Daoy (cell line): Measurements from ENCODE around the gene DIP2C. TPM values are rescaled to one million over a fixed set of nuclear protein-coding genes. Genes with fewer than 3 reads are reported as not detected.
A peak's percentile ranks its signal among the peaks of the same experiment; 100 is the strongest.
"Not testable (repeated sequence)": the region's sequence is repeated elsewhere in the genome, so short reads cannot be mapped to it uniquely, and the experiment has no call there.

Source experiments
- DNase-seq: peaks from one replicate; pipeline ENCODE4 v3.0.0-alpha.2; 2015; ENCODE audit warnings: low read depth
- total RNA-seq: library from RNA; depleted of rRNA; stranded (reverse); fragments of >200 nt; shearing (Covaris generic); gene quantifications from 2 replicates; pipeline ENCODE4 v1.2.3, GENCODE V29; 2014

DIP2C gene
- total RNA-seq, 1 experiment from 2014 or later: 2.7 TPM

- no peak for DNase-seq
These were observed 411.5 kb downstream of the DIP2C start for GRCh38 chr10:277963-278362.

- DNase-seq: no peak
These were observed 413.8 kb downstream of the DIP2C start for GRCh38 chr10:275680-276079.

GRCh38 chr10:274866-275265, 414.6 kb downstream of the DIP2C start:
- no peak for DNase-seq

- DNase-seq: no peak
These were observed 416.4 kb downstream of the DIP2C start for GRCh38 chr10:273088-273487.

- DNase-seq: no peak
These were observed 417.7 kb downstream of the DIP2C start for GRCh38 chr10:271722-272121.

GRCh38 chr10:271201-271600, 418.3 kb downstream of the DIP2C start:
- DNase-seq: no peak

GRCh38 chr10:269440-270074, 419.9 kb downstream of the DIP2C start:
- no peak for DNase-seq

- no peak for DNase-seq
These were observed 421.8 kb downstream of the DIP2C start for GRCh38 chr10:267705-268104.

- DNase-seq: peak; percentile 33
These were observed 422.5 kb downstream of the DIP2C start for GRCh38 chr10:266974-267425.

GRCh38 chr10:265816-266588, 423.5 kb downstream of the DIP2C start:
- DNase-seq: not testable (repeated sequence)

- not testable (repeated sequence) for DNase-seq
These were observed 424.4 kb downstream of the DIP2C start for GRCh38 chr10:265074-265440.

GRCh38 chr10:264160-265073, 425.1 kb downstream of the DIP2C start:
- DNase-seq: peak; percentile 14

GRCh38 chr10:260819-261429, 428.5 kb downstream of the DIP2C start:
- DNase-seq: no peak

- no peak for DNase-seq
These were observed 437.4 kb downstream of the DIP2C start for GRCh38 chr10:251982-252582.

GRCh38 chr10:248307-248706, 441.2 kb downstream of the DIP2C start:
- peak; percentile 14 for DNase-seq

GRCh38 chr10:247480-247879, 442.0 kb downstream of the DIP2C start:
- DNase-seq: no peak

- no peak for DNase-seq
These were observed 443.0 kb downstream of the DIP2C start for GRCh38 chr10:246431-246830.

- DNase-seq: no peak
These were observed 445.2 kb downstream of the DIP2C start for GRCh38 chr10:244227-244626.

- DNase-seq: no peak
These were observed 447.4 kb downstream of the DIP2C start for GRCh38 chr10:241966-242643.

- no peak for DNase-seq
These were observed 448.0 kb downstream of the DIP2C start for GRCh38 chr10:241451-241850.

- no peak for DNase-seq
These were observed 450.4 kb downstream of the DIP2C start for GRCh38 chr10:239109-239508.
